HG02610 (cell line): Measurements from ENCODE around the gene SS18L1.

Experiments used
- ATAC-seq: cut with Tn5 transposase; IDR thresholded peaks from one replicate; pipeline ENCODE4 v1.9.1; 2021; ENCODE audit warnings: mild to moderate bottlenecking, moderate library complexity; ENCODE audit not compliant: unreplicated experiment

Gene SS18L1

GRCh38 chr20:62208795-62209755, 65.5 kb downstream of the SS18L1 start:
- no peak for ATAC-seq

DNA sequence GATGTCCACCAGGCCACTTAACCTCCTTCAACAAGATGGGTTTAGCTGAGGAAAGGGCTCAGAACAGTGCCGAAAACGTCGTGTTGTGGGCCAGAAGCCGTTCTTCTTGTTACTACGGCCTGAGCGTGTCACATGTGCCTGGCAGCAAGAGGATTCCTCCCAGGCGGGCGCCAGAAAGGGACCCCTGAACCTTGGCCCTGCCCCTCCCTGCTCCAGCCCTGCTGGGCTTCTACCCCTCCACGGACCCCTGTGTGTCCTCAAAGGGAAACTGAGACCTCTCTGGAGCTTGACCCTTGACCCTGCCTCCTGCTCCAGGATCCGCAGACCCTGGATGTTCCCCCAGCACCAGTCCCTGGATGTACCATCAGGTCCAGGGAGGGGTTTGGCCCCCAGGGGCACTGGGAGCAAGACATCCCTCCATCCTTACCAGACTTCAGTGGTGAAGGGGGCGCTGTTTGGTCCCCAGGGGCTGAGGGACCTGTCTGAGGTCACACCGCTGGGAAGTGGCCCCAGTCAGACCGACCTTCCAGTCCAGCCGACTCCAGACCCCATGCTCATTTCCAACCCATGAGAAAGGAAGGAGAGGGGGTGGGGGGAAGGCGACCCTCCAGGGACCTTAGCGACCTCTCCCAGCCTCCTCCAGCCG, 66.4 kb downstream of the SS18L1 start:
- ATAC-seq: no peak

DNA sequence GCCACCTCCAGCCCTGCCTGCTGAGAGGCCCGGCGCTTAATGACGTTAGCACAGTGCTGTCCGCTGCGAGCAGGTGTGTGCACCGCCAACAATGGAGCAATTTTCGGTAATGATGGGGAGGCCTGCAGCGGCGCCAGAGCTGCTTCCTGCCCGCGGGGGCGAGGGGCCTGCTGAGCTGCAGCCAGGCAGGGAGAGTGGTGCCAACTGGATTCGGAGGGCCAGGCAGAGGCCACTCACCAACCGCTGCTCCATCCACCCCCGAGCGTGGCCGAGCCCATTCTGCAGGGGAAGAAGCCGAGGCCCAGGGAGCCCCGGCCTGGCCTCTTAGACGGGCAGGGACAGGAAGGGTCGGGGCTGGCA, 66.9 kb downstream of the SS18L1 start:
- no peak for ATAC-seq

- no peak for ATAC-seq
These were observed 67.6 kb downstream of the SS18L1 start for GRCh38 chr20:62211216-62211615.

GRCh38 chr20:62211769-62212288, 68.3 kb downstream of the SS18L1 start:
- no peak for ATAC-seq

DNA sequence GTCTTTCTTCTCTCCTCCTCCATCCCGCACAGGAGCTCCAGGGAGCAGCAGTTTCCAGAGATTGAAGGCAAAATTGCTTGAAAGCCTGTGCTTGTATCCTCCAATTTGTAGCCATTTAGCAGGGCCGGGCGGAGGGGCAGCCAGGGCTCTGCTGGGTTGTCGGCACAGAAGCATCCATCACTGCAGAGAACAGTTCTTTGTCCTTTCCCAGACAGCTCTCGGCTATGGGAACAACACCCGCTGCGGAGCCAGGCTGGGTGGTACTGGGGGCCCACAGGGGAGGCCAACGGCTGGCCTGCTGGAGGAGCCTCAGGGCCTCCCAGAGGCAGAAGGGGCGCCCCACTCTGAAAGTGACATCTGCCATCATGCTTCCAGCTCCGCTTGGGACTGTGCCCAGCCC, 68.7 kb downstream of the SS18L1 start:
- no peak for ATAC-seq

GRCh38 chr20:62214067-62214466, 70.5 kb downstream of the SS18L1 start:
- no peak for ATAC-seq

- no peak for ATAC-seq
These were observed 71.7 kb downstream of the SS18L1 start for GRCh38 chr20:62215020-62215990.

GRCh38 chr20:62215991-62216635, 72.5 kb downstream of the SS18L1 start:
- no peak for ATAC-seq

- no peak for ATAC-seq
These were observed 73.3 kb downstream of the SS18L1 start for GRCh38 chr20:62216636-62217566.

DNA sequence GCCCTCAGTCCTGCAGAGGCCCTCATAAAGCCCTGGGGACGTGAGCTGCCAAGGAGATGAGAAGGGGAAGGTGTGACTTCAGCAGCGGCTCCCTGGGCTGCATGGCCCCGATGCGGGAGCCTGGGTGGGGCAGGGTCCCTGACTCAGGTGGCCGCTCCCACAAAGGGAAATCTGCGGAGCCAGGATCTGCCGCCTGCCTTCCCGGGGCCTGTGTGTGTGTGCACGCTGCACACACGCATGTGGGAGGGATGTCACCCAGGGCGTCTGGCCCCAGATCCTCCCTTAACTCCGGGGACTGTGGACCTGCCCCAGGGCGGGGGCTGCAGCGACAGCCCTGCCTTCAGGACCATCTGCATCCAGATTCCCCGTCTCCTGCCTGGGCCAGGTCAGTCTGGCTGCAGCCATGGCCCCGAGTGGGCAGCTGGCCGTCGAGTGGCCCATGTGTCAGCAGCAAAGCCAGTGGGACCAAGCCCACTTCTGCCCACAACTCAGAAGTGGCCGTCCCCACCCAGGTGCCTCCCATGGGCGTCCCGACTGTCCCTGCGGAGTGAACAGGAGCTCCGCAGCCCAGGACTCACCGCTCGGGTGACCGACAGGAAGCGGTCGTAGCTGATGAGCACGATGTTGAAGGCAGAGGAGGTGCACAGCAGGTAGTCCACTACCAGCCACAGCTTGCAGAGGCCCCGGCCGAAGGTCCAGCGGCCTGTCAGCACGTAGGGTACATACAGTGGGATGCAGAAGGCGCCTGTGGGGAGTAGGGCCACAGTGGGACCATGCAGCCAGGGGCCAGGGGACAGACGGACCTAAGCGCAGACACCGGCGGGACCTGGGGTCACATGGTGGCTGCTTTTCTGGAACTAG, 74.6 kb downstream of the SS18L1 start:
- ATAC-seq: no peak

DNA sequence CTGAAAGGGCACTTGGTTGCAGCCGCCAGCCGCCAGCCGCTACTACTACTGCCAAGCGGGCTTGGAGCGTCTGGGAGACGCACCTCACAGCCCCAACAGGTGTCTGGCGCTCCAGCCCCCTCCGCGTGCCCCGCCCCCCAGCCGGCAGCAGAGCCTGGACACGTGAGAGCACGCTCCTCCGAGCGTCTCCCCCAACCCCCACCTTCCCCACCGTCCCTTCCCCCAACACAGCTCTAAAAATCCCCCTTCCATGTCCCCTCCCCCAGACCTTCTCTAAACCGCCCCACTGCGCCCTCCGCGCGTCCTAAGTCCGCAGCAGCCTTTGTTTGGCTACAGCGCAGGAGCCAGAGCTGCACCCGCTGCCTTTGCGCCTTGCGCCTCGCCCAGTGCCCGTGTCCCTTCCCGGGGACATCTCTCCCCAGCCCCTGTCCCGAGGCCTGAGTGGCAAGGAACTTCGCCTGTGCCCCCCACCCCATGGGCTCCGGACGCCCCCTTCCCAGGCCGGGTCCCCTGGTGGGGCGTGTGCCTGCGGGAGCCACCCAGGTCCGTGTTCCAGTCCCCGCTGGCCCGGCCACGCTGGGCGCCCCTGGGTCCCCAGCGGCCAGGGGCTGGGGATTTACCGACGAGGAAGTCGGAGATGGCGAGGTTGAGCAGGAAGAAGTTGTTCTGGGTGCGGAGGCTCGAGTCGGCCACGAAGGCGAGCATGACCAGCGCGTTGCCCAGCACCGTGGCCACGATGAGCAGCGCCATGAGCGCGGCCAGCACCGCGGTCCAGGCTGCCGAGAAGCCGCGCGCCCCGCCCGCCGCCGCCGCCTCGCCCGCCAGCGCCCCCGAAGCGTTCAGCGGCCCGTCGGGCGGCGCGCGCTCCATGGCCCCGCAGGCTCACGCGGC, 75.8 kb downstream of the SS18L1 start:
- ATAC-seq: no peak

GRCh38 chr20:62219992-62220665, 76.6 kb downstream of the SS18L1 start, which contains the start of gene HRH3:
Gene HRH3 (minus strand): TSS chr20:62220278. CDS start chr20:62219970, 308 bp downstream.
- no peak for ATAC-seq

DNA sequence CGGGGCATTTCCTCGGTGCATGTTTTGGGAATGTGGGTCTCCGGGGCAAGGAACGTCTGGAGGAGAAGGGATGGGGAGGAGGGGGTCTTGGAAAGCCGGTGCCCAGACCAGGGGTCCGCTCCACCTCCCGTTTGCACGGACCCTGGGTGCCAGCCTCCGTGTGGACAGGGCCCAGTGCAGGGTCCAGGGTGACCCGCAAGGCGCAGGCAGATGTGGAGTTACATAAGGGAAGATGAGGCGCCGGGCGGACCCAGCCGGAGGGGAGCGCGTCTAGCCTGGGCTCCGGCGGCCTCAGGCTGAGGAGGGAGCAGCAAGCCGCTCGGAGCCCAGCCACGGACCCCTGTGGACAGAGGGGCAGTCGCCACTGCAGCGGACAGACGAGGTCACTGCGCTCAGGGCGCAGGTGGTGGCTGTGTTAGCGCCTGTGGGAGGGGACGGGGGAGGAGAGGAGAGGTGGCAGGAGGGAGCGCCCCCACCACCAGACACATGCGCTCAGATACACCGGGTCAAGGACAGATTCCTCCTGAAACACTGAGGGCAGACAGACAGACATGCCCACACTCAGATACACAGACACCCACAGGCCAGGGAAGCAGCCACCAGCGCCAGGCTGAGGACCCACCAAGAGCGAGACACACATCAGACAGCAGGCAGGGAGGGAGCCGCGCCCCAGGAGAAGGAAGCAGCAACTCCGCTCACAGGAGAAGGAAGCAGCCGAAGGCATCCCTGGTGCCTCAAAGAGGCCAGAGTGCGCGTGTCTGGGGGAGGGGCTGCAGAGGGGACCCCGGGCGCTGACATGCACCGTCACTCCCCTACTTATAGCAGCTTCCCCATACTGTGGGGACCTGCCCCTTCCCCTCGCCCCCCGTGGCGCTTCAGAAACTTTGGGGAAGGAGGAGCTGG, 77.3 kb downstream of the SS18L1 start:
- no peak for ATAC-seq

DNA sequence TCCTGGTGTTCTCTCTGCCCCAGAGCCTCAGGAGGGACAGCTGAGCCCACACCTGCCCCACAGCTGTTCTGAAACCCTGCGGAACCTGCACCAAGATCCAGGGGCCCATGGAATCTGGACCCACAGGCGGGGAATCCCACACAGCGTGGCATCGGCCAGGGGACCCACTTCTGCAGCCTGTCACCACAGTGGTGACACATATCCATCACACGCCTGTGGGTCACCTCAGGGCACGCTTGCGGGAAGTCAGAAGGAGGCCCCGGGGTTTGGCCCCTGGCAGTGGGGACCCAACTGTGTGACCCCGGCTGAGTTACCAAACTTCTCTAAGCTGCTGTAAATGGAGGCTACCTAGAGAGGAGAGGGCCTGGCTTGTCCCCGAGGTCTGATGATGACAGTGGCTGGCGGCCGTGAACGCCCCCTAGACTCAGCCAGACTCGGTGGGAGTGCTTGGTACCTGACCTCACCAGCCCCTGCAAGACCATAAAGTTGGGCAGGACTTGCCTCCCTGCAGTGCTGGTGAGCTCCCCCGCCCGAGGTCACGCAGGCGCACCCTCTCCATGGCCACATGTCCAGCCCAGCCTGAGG, 78.8 kb downstream of the SS18L1 start:
- ATAC-seq: no peak
